Measurements from ENCODE around the gene MSMB. TPM values are rescaled to one million over a fixed set of nuclear protein-coding genes. Genes with fewer than 3 reads are reported as not detected.

Gene MSMB
- polyA plus RNA-seq, 1 of the 3 experiments (the other 2 are of a cell fraction): not detected

- TF ChIP-seq MEF2A (IDR thresholded peaks at IDR 0.05; ENCODE audit: borderline replicate concordance, low read depth): no peak
These were observed 28.3 kb upstream of the MSMB start (continued) for GRCh38 chr10:46074196-46074946.

GRCh38 chr10:46073564-46073963, 27.5 kb upstream of the MSMB start:
- Histone ChIP-seq H3F3A (replicated peaks; ENCODE audit: insufficient read depth) (no peaks in the 10 kb centered on the region), H3K27ac (ENCODE audit: low read depth in 2 of 2, low read length in 1 of 2) (no peak overlapping the region), H2AFZ (ENCODE audit: low read depth) (no peak overlapping the region), H3K4me1 (ENCODE audit: control insufficient read depth in 1 of 2, insufficient read depth in 2 of 2, low read depth in 1 of 2, low read length in 1 of 2) (no peaks in the 10 kb centered on the region), H3K79me2 (ENCODE audit: insufficient read depth) (no peaks in the 10 kb centered on the region), H3K9me2 (no peaks in the 10 kb centered on the region), H3K9ac (no peak overlapping the region), H3K4me3 (ENCODE audit: low read depth in 2 of 2, low read length in 1 of 2) (no peak overlapping the region), H4K20me1 (ENCODE audit: insufficient read depth) (no peaks in the 10 kb centered on the region), H3K27me3 (ENCODE audit: insufficient read depth) (no peaks in the 10 kb centered on the region), H3K36me3 (replicated peaks in 1 of 2; ENCODE audit: control insufficient read depth in 1 of 2, insufficient read depth in 2 of 2, low read length in 1 of 2) (no peaks in the 10 kb centered on the region), H3K9me3 (no peaks in the 10 kb centered on the region), H3K4me2 (no peak overlapping the region)
- TF ChIP-seq PBX3 (IDR thresholded peaks at IDR 0.05): no peak
- TF ChIP-seq TEAD4 (IDR thresholded peaks at IDR 0.05; ENCODE audit: borderline replicate concordance, insufficient read depth): no peak
- no peak for TF ChIP-seq RAD21 (IDR thresholded peaks at IDR 0.05; ENCODE audit: low read length)
- TF ChIP-seq MEF2A (IDR thresholded peaks at IDR 0.05; ENCODE audit: borderline replicate concordance, low read depth): no peak
- no peak for TF ChIP-seq RFX5 (IDR thresholded peaks at IDR 0.05; ENCODE audit: low read length)
- DNase-seq: no peak
- POLR2A ChIA-PET: no interaction called here
- 58% methylated on average over 1 of the region's 1 CpG for WGBS (ENCODE audit: low lambda C conversion rate)
- CTCF ChIA-PET: interaction anchor here (0.6 to 0.9 kb wide), 2 partner anchors 42 to 542 kb away, joined by 4 read pairs; no protein-coding TSS in a partner anchor

- no peaks in the 10 kb centered on the region for H3F3A ChIP-seq (replicated peaks; ENCODE audit: insufficient read depth)
- no peak overlapping the region for H3K9ac ChIP-seq
- no peaks in the 10 kb centered on the region for H3K4me1 ChIP-seq (ENCODE audit: control insufficient read depth in 1 of 2, insufficient read depth in 2 of 2, low read depth in 1 of 2, low read length in 1 of 2)
- no peak overlapping the region for H2AFZ ChIP-seq (ENCODE audit: low read depth)
- H4K20me1 ChIP-seq (ENCODE audit: insufficient read depth): no peaks in the 10 kb centered on the region
- DNase-seq: no peak
- H3K4me3 ChIP-seq (ENCODE audit: low read depth in 2 of 2, low read length in 1 of 2): no peak overlapping the region
- no peaks in the 10 kb centered on the region for H3K27me3 ChIP-seq (ENCODE audit: insufficient read depth)
- POLR2A ChIA-PET: no interaction called here
- H3K79me2 ChIP-seq (ENCODE audit: insufficient read depth): no peaks in the 10 kb centered on the region
- CTCF ChIA-PET: interaction anchor here (1.3 kb wide), 1 partner anchor 158 kb away, joined by 4 read pairs; no protein-coding TSS in a partner anchor
- 36% methylated on average over 6 of the region's 6 CpGs for WGBS (ENCODE audit: low lambda C conversion rate)
- H3K9me3 ChIP-seq: no peaks in the 10 kb centered on the region
- no peaks in the 10 kb centered on the region for H3K36me3 ChIP-seq (replicated peaks in 1 of 2; ENCODE audit: control insufficient read depth in 1 of 2, insufficient read depth in 2 of 2, low read length in 1 of 2)
- no peak overlapping the region for H3K27ac ChIP-seq (ENCODE audit: low read depth in 2 of 2, low read length in 1 of 2)
- H3K9me2 ChIP-seq: no peaks in the 10 kb centered on the region
- no peak for TF ChIP-seq EZH2phosphoT487 (IDR thresholded peaks at IDR 0.05; ENCODE audit: borderline replicate concordance, low read depth)
- TF ChIP-seq MEF2A (IDR thresholded peaks at IDR 0.05; ENCODE audit: borderline replicate concordance, low read depth): no peak
- no peak for TF ChIP-seq FOXJ3 (CRISPR knock-in tag; IDR thresholded peaks at IDR 0.05)
- no peak overlapping the region for H3K4me2 ChIP-seq
These were observed 24.7 kb upstream of the MSMB start for GRCh38 chr10:46070749-46071148.
